Sigmoid colon (tissue), 3 donors: ENCODE measurements around the gene LMF2.

Experiments used
- CTCF ChIP-seq, 4 experiments: fragments of 450-650 bp in 3 of 4; fragments of 200-600 bp in 1 of 4; IDR thresholded peaks; one replicate each; pipeline ENCODE4 v1.5.1; 2016 to 2019; ENCODE audit warnings: antibody characterized with exemption in 4 of 4, mild to moderate bottlenecking in 3 of 4, moderate library complexity in 2 of 4
- POLR2A ChIP-seq, 2 donors: fragments of 450-650 bp; IDR thresholded peaks; one replicate each; pipeline ENCODE4 v1.6.1; 2016; ENCODE audit warnings: antibody characterized with exemption in 2 of 2, mild to moderate bottlenecking in 2 of 2, moderate library complexity in 2 of 2

GRCh38 chr22:50517495-50518260 is 10.2 kb upstream of the LMF2 start:
- TF ChIP-seq CTCF (IDR thresholded peaks at IDR 0.05) (no peak), POLR2A (IDR thresholded peaks at IDR 0.05) (no peak)
